ENCODE measurements around the gene DTNB. TPM values are rescaled to one million over a fixed set of nuclear protein-coding genes. Genes with fewer than 3 reads are reported as not detected.

DTNB gene
- total RNA-seq, 1 experiment from 2014 or later, result 51.9 TPM

GRCh38 chr2:25381502-25381901 is 291.9 kb downstream of the DTNB start:
- ChIA-PET CTCF (no interaction called here), POLR2A (ENCODE audit: unreplicated experiment) (no interaction called here)
- Histone ChIP-seq H3K4me3 (no peak overlapping the region), H4K20me1 (ENCODE audit: insufficient read depth) (no peaks in the 10 kb centered on the region), H3K79me2 (ENCODE audit: low read depth) (no peaks in the 10 kb centered on the region), H3K4me1 (replicated peaks; ENCODE audit: insufficient read depth) (peaks cover 8% of the 10 kb centered on the region), H2AFZ (no peak overlapping the region), H3K9me2 (ENCODE audit: insufficient read depth) (no peaks in the 10 kb centered on the region), H3K36me3 (ENCODE audit: low read depth) (no peaks in the 10 kb centered on the region), H3K27ac (no peak overlapping the region), H3K27me3 (ENCODE audit: insufficient read depth, low read depth) (no peaks in the 10 kb centered on the region), H3F3A (ENCODE audit: insufficient read depth, low read depth) (peaks cover 8% of the 10 kb centered on the region; the same call in 1 of the 2 replicates), H3K4me2 (no peak overlapping the region), H3K9me3 (ENCODE audit: insufficient read depth, low read depth) (peaks cover 6% of the 10 kb centered on the region)
- TF ChIP-seq EZH2 (IDR thresholded peaks at IDR 0.05; ENCODE audit: low read depth), result no peak
- no peak for TF ChIP-seq CTCF (conservative IDR thresholded peaks at IDR 0.05)
- DNase-seq, result no peak
- intact Hi-C loops (cut with micrococcal nuclease; ENCODE audit: unreplicated experiment), result no loop called here
- no TSS peak for BruUV-seq (replicated peaks)

GRCh38 chr2:25380586-25381375 is 292.6 kb downstream of the DTNB start:
- intact Hi-C loops (cut with micrococcal nuclease; ENCODE audit: unreplicated experiment), result no loop called here

GRCh38 chr2:25380023-25380422 is 293.4 kb downstream of the DTNB start:
- H3F3A ChIP-seq (ENCODE audit: insufficient read depth, low read depth), result peaks cover 11% of the 10 kb centered on the region; the same call in 1 of the 2 replicates
- TF ChIP-seq CTCF (conservative IDR thresholded peaks at IDR 0.05) (no peak), EZH2 (IDR thresholded peaks at IDR 0.05; ENCODE audit: low read depth) (no peak)
- no peak overlapping the region for H3K4me3 ChIP-seq
- DNase-seq, result no peak
- no peak overlapping the region for H3K4me2 ChIP-seq
- no peak overlapping the region for H2AFZ ChIP-seq
- no peak overlapping the region for H3K27ac ChIP-seq
- no peaks in the 10 kb centered on the region for H4K20me1 ChIP-seq (ENCODE audit: insufficient read depth)
- peaks cover 8% of the 10 kb centered on the region for H3K4me1 ChIP-seq (replicated peaks; ENCODE audit: insufficient read depth)
- peaks cover 6% of the 10 kb centered on the region for H3K9me3 ChIP-seq (ENCODE audit: insufficient read depth, low read depth)
- BruUV-seq (replicated peaks), result no TSS peak
- H3K9me2 ChIP-seq (ENCODE audit: insufficient read depth), result no peaks in the 10 kb centered on the region
- intact Hi-C loops (cut with micrococcal nuclease; ENCODE audit: unreplicated experiment), result no loop called here
- POLR2A ChIA-PET (ENCODE audit: unreplicated experiment), result no interaction called here
- CTCF ChIA-PET, result no interaction called here
- H3K79me2 ChIP-seq (ENCODE audit: low read depth), result no peaks in the 10 kb centered on the region
- H3K36me3 ChIP-seq (ENCODE audit: low read depth), result no peaks in the 10 kb centered on the region
- H3K27me3 ChIP-seq (ENCODE audit: insufficient read depth, low read depth), result no peaks in the 10 kb centered on the region

More at GRCh38 chr2:25380586-25381375, 292.6 kb downstream of the DTNB start:
- Histone ChIP-seq H3F3A (ENCODE audit: insufficient read depth, low read depth) (peaks cover 11% of the 10 kb centered on the region; the same call in 1 of the 2 replicates), H3K27ac (no peak overlapping the region), H3K9me3 (ENCODE audit: insufficient read depth, low read depth) (peaks cover 6% of the 10 kb centered on the region), H3K4me3 (no peak overlapping the region), H3K9me2 (ENCODE audit: insufficient read depth) (no peaks in the 10 kb centered on the region), H3K4me2 (no peak overlapping the region), H3K36me3 (ENCODE audit: low read depth) (no peaks in the 10 kb centered on the region), H2AFZ (no peak overlapping the region), H3K79me2 (ENCODE audit: low read depth) (no peaks in the 10 kb centered on the region), H3K27me3 (ENCODE audit: insufficient read depth, low read depth) (no peaks in the 10 kb centered on the region), H4K20me1 (ENCODE audit: insufficient read depth) (no peaks in the 10 kb centered on the region), H3K4me1 (replicated peaks; ENCODE audit: insufficient read depth) (peaks cover 8% of the 10 kb centered on the region)
- no peak for TF ChIP-seq CTCF (conservative IDR thresholded peaks at IDR 0.05)
- no peak for TF ChIP-seq EZH2 (IDR thresholded peaks at IDR 0.05; ENCODE audit: low read depth)
- no TSS peak for BruUV-seq (replicated peaks)
- DNase-seq, result no peak
- ChIA-PET POLR2A (ENCODE audit: unreplicated experiment) (interaction anchor here (0.7 kb wide), 1 partner anchor 433 kb away, joined by 5 read pairs; no protein-coding TSS in a partner anchor), CTCF (no interaction called here)

Measured in PC-9 (cell line).